AG04449 (cell line): ENCODE data around the gene PGBD2.
A peak's percentile ranks its signal among the peaks of the same experiment; 100 is the strongest.

Experiments
- CTCF ChIA-PET: fragments of 350-600 bp; formaldehyde crosslinking; extraction: SDS; loops from one replicate; lab custom pipeline; 2021; ENCODE audit warnings: antibody characterized with exemption; lab: Yijun Ruan, JAX
- POLR2A ChIA-PET: fragments of 400-600, 350-600 bp; formaldehyde crosslinking; extraction: SDS; loops from one replicate; lab custom pipeline; 2020; ENCODE audit warnings: antibody characterized with exemption, inconsistent platforms; lab: Yijun Ruan, JAX
- DNase-seq: peaks from one replicate; pipeline ENCODE4 v3.0.0-alpha.2; 2010; ENCODE audit warnings: low read depth, low spot score
- H3K4me3 ChIP-seq: 2 replicates; pipeline ENCODE4 v1.5.1; 2011; ENCODE audit warnings: low read depth, mild to moderate bottlenecking, control low read depth, low read length
- CTCF ChIP-seq: IDR thresholded peaks from one replicate; pipeline ENCODE4 v1.5.1; 2011; ENCODE audit warnings: mild to moderate bottlenecking, moderate library complexity, low read length, control low read depth, inconsistent platforms; ENCODE audit not compliant: insufficient read depth; ENCODE audit errors: missing control alignments

Gene PGBD2

DNA sequence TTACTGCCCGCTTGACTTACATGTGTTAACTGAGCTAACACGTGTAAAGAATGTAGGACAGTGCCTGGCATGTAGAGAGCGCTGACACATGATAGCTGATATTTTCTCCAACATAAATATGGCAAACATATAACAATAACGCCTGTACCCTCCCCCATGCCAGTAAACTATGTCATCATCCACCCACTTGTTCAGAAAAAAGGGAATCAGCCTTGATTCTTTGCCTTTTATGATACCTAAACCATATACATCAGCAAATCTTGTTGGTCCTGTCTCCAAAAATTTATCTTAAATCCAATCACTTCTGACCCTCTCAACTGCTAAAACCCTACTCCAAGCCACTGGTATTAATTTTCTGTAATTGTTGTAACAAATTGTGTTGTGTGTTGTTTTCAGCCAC lies 46.0 kb upstream of the PGBD2 start:
- ChIA-PET POLR2A (interaction anchor here (3.5 kb wide), 1 partner anchor 21 kb away, joined by 27 read pairs; the partner anchor contains the start of gene ZNF672), CTCF (interaction anchor here (2.8 to 3.8 kb wide), 2 partner anchors 18 to 21 kb away, joined by 16 to 21 read pairs; partner anchors contain the start of gene ZNF672)
- TF ChIP-seq CTCF = no peak

DNA sequence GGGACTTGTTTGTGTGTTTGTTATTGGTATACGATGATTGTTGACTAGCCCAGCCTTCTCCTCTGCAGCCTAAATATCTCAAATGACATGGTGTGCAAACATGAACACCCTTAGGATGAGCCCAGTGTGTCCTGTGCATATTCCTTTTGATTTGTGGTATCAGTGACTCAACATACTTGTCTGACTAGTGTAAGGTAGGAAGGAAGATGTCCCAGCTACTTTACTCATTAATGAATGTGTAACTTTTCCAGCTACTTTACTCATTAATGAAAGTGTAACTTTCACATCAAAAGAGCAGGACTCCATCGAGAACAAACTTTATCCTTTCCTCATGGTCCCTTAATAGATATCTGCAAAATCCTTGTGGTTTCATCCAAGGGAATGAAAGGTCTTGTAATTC lies 44.4 kb upstream of the PGBD2 start:
- ChIA-PET POLR2A (no interaction called here), CTCF (interaction anchor here (1.6 kb wide), 1 partner anchor 20 kb away, joined by 5 read pairs; no protein-coding TSS in a partner anchor)
- TF ChIP-seq CTCF = no peak
- DNase-seq = no peak
- no peak overlapping the region for H3K4me3 ChIP-seq

More for the DNA sequence above, 46.0 kb upstream of the PGBD2 start:
- H3K4me3 ChIP-seq = no peak overlapping the region
- no peak for DNase-seq

- no peak for DNase-seq
- no peak for TF ChIP-seq CTCF
- H3K4me3 ChIP-seq = peak overlapping the region; percentile 70
- POLR2A ChIA-PET = interaction anchor here (1.0 kb wide), 1 partner anchor 36 kb away, joined by 4 read pairs; the partner anchor contains the start of gene SH3BP5L
- CTCF ChIA-PET = interaction anchor here (1.1 to 1.6 kb wide), 3 partner anchors 10 to 43 kb away, joined by 3 to 6 read pairs (median 5); partner anchors contain the start of gene PGBD2
These were observed 43.4 kb upstream of the PGBD2 start for GRCh38 chr1:248862695-248862997.

DNA sequence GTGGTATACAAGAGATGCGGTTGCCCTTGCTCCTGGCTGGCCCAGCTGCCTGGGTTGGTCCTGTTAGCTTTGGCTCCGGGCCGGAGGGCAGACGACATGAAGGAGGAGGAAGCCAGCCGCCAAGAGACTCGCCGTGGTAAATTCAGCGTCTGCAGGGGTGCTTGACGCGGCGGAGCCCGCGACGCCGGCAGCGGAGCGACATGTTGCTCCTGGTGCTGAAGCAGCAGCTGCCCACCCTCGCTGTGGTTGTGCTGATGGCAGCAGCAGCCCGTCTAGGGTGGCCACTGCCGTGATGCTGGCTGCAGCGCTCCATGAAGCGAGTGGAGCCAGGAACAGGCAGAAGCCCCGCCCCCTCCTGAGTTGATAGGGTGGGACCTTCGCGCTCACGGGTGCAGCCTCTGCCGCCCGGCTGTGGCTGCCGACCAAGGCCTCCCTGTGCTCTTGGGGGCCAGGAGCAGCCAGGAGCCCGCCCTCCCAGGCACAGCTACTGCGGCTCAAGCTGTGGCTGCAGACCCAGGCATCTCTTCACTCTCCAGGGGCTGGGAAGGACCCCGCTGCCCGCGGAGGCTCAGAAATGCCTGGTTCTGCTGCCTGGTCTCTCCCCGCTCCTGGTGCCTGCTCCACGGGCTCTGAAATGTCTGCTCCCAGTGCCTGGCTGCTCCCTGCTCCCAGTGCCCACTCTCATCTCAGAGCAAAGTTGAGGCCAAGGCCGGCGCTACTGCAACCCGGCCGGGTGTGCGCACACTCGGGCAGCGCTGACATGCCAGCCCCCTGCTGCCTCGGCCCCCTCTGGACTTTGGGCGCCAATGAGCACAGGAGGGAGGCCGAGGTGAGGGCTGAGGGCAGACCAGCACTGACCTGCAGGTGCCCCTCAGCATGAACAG lies 42.8 kb upstream of the PGBD2 start:
- ChIA-PET CTCF (interaction anchor here (1.1 to 1.2 kb wide), 2 partner anchors 9 to 43 kb away, joined by 3 to 6 read pairs; partner anchors contain the start of gene PGBD2), POLR2A (interaction anchor here (1.0 kb wide), 1 partner anchor 37 kb away, joined by 4 read pairs; the partner anchor contains the start of gene SH3BP5L)
- H3K4me3 ChIP-seq = peak overlapping the region; percentile 70
- no peak for DNase-seq
- TF ChIP-seq CTCF = no peak

DNA sequence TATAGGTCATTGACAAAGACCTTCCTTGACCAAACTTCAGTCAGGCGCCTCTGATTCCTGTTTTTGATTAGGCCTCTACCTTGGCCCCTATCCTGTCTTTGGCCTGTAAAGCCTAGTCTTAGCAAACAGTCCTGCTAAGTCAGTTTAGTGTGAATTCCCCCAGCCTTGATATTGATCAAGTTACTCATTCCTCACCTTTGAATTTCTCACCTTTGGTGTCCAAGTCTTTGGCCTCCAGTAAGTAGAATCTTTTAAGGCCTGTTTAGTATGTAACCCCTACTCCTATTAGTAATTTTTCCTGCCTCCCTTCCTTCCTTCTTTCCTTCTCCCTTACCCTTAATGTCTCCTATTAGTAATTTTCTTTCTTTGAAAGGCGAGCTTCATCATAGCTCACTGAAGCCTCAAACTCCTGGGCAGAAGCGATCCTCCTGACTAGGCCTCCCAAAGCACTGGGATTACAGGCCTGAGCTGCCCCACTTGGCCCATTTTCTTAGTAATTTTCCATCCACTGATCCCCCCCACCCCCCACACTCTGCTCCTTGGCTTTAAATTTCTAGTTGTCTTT lies 34.1 kb upstream of the PGBD2 start:
- CTCF ChIA-PET = interaction anchor here (1.5 to 2.0 kb wide), 2 partner anchors 9 to 30 kb away, joined by 6 read pairs; no protein-coding TSS in a partner anchor
- DNase-seq = no peak
- no peak for TF ChIP-seq CTCF
- POLR2A ChIA-PET = interaction anchor here (1.5 to 2.3 kb wide), 3 partner anchors 14 to 46 kb away, joined by 4 to 7 read pairs (median 4); partner anchors contain the start of gene SH3BP5L
- H3K4me3 ChIP-seq = peak overlapping the region; percentile 33
